Esophagus squamous epithelium (tissue), 5 donors: ENCODE data around the gene DGKD. TPM values are rescaled to one million over a fixed set of nuclear protein-coding genes. Genes with fewer than 3 reads are reported as not detected.
A peak's percentile ranks its signal among the peaks of the same experiment; 100 is the strongest.

Experiments used
- DNase-seq: peaks from one replicate; lab custom pipeline; 2025; lab: John Stamatoyannopoulos, UW
- H3K27ac ChIP-seq, 4 donors: fragments of 200-600 bp; sonication (generic); one replicate each; pipeline ENCODE4 v1.5.1; 2016 to 2019; ENCODE audit warnings: mild to moderate bottlenecking in 1 of 4
- H3K27me3 ChIP-seq, 4 donors: fragments of 200-600 bp; sonication (generic); 1 replicate in 3 of 4; 2 replicates in 1 of 4; pipeline versions ENCODE4 v1.5.1 to v1.6.0; 2017 to 2021; ENCODE audit warnings: antibody characterized with exemption in 1 of 4
- H3K36me3 ChIP-seq, 3 donors: fragments of 200-600 bp; sonication (generic); one replicate each; pipeline ENCODE4 v1.5.1; 2016 to 2019
- H3K4me1 ChIP-seq, 3 donors: fragments of 200-600 bp; sonication (generic); one replicate each; pipeline ENCODE4 v1.5.1; 2017 to 2019
- H3K4me3 ChIP-seq, 4 donors: fragments of 200-600 bp; sonication (generic); 1 replicate in 3 of 4; 2 replicates in 1 of 4; pipeline ENCODE4 v1.5.1; 2016 to 2019; ENCODE audit warnings: mild to moderate bottlenecking in 2 of 4, moderate library complexity in 1 of 4
- H3K9me3 ChIP-seq, 3 donors: fragments of 200-600 bp; sonication (generic); one replicate each; pipeline ENCODE4 v1.5.1; 2016 to 2019
- POLR2A ChIP-seq, 4 donors: fragments of 450-650 bp; IDR thresholded peaks; one replicate each; pipeline ENCODE4 v1.6.1; 2017; ENCODE audit warnings: antibody characterized with exemption in 4 of 4, mild to moderate bottlenecking in 4 of 4, moderate library complexity in 3 of 4
- WGBS, 2 donors: methylation state at CpG; one replicate each; pipeline ENCODE4 v1.1.5; 2018; 5-methylcytosine and 5-hydroxymethylcytosine counted together
- intact Hi-C: fragments of 100-400 bp; cut with DNase I; formaldehyde crosslinking; loops from one replicate; pipeline ENCODE4 v1.15.0; 2022
- total RNA-seq, 4 donors: library from RNA; depleted of rRNA; stranded (reverse); fragments of >200 nt; gene quantifications; one replicate each; pipeline ENCODE4 v1.1.0, GENCODE V29; 2016
- TF ChIP-seq, protein P1 (sequence below), 6 experiments: fragments of 450-650 bp in 4 of 6; fragments of 200-600 bp in 2 of 6; sonication (generic) in 2 of 6; IDR thresholded peaks; one replicate each; pipeline ENCODE4 v1.5.1; 2016 to 2019; ENCODE audit warnings: antibody characterized with exemption in 6 of 6, mild to moderate bottlenecking in 4 of 6, moderate library complexity in 4 of 6
- donor health status: DM: yes; HTN: yes; CAD: no.

The DGKD gene
- total RNA-seq, 4 donors from 2014 or later, result 2.3 to 10.9 (median 4.2) TPM

GRCh38 chr2:233354500-233354924 is 218 bp downstream of the DGKD start:
- Histone ChIP-seq H3K9me3 (no peaks in the 10 kb centered on the region), H3K36me3 (no peaks in the 10 kb centered on the region), H3K27ac (peak overlapping the region in 3 of 4 donors; percentile 30 to 58 (median 54)), H3K4me1 (peaks cover 25 to 64% (median 33%) of the 10 kb centered on the region in 3 donors), H3K4me3 (peak overlapping the region; percentile 45 to 79 (median 62)), H3K27me3 (peaks cover 0 to 40% (median 0%) of the 10 kb centered on the region in 4 donors)
- WGBS, 2 donors, result no CpG with 5 or more reads among the region's 77 CpGs
- peak in 1 of 4 donors; percentile 29 for TF ChIP-seq POLR2A (IDR thresholded peaks at IDR 0.05)
- TF ChIP-seq, protein P1, sequence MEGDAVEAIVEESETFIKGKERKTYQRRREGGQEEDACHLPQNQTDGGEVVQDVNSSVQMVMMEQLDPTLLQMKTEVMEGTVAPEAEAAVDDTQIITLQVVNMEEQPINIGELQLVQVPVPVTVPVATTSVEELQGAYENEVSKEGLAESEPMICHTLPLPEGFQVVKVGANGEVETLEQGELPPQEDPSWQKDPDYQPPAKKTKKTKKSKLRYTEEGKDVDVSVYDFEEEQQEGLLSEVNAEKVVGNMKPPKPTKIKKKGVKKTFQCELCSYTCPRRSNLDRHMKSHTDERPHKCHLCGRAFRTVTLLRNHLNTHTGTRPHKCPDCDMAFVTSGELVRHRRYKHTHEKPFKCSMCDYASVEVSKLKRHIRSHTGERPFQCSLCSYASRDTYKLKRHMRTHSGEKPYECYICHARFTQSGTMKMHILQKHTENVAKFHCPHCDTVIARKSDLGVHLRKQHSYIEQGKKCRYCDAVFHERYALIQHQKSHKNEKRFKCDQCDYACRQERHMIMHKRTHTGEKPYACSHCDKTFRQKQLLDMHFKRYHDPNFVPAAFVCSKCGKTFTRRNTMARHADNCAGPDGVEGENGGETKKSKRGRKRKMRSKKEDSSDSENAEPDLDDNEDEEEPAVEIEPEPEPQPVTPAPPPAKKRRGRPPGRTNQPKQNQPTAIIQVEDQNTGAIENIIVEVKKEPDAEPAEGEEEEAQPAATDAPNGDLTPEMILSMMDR (IDR thresholded peaks at IDR 0.05), result no peak
- intact Hi-C loops, result loop anchor here (10.0 kb wide), 1 partner anchor 90 kb away; no protein-coding TSS in a partner anchor
- DNase-seq, result no peak

DNA sequence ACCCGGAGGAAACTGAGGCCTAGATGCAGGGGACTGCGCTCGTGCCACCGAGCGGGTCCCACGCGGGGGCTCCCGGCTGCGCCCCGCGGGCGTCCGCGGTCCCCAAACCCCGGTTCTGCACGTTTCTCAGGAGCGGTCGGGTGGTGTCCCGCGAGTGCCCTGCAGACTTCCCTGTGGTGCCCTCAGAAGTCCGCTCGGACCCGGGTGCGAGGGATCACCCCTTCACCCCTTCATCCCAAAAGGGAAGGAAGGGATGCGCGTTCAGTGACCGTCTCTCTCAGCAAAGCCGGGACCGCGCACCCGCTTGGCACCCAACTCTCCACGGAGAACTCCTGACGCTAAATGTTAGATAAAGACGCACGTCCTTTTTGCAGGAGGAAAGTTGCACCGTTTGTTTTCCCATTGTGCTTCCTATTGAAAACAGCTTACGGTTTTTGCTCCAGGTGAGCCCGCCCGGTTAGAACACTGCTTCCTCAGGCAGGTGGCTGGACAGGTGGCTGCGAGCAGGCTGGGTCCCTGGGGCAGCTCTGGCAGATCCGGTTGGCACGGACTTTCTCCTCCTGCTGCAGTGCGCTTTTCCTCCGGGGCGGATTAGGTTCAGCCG is 779 bp downstream of the DGKD start:
- H3K9me3 ChIP-seq, result no peaks in the 10 kb centered on the region
- 4 to 13% methylated on average over 7 to 28 of the region's 46 CpGs for WGBS, 2 donors
- H3K4me1 ChIP-seq, result peaks cover 25 to 59% (median 32%) of the 10 kb centered on the region in 3 donors
- peaks cover 0 to 35% (median 0%) of the 10 kb centered on the region in 4 donors for H3K27me3 ChIP-seq
- H3K36me3 ChIP-seq, result no peaks in the 10 kb centered on the region
- peak overlapping the region in 1 of 4 donors; percentile 35 for H3K27ac ChIP-seq
- peak overlapping the region; percentile 45 to 79 (median 62) for H3K4me3 ChIP-seq
- no peak for DNase-seq
- intact Hi-C loops, result loop anchor here (10.0 kb wide), 1 partner anchor 90 kb away; no protein-coding TSS in a partner anchor
- no peak for TF ChIP-seq POLR2A (IDR thresholded peaks at IDR 0.05)
- TF ChIP-seq, protein P1 (IDR thresholded peaks at IDR 0.05), result no peak

DNA sequence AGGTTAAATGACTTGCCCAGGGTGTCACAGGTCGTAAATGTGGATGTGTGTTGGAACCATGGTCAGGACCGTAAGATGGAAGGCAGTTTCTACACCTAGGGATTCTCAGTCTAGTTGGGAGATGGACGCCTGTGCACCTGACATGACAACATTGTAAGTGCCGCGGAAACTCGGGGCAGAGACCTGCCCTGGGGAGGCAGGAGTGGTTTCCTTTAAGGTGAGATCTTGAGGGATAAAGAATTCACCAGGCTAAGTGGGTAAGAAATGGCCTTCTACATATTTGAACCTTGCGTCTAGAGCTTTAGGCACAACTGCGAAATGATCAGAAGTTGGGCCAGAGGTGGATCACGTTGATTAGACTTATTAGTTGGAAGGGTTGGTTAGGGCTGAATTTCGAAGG is 1.6 kb downstream of the DGKD start:
- Histone ChIP-seq H3K4me3 (no peak overlapping the region), H3K27ac (no peak overlapping the region), H3K9me3 (no peaks in the 10 kb centered on the region), H3K36me3 (no peaks in the 10 kb centered on the region), H3K4me1 (peaks cover 19 to 50% (median 23%) of the 10 kb centered on the region in 3 donors), H3K27me3 (peaks cover 0 to 27% (median 0%) of the 10 kb centered on the region in 4 donors)
- intact Hi-C loops, result loop anchor here (10.0 kb wide), 1 partner anchor 89 kb away; no protein-coding TSS in a partner anchor
- 90 to 93% methylated on average over 10 of the region's 10 CpGs for WGBS, 2 donors
- TF ChIP-seq POLR2A (IDR thresholded peaks at IDR 0.05), result no peak
- TF ChIP-seq, protein P1 (IDR thresholded peaks at IDR 0.05), result no peak
- no peak for DNase-seq

DNA sequence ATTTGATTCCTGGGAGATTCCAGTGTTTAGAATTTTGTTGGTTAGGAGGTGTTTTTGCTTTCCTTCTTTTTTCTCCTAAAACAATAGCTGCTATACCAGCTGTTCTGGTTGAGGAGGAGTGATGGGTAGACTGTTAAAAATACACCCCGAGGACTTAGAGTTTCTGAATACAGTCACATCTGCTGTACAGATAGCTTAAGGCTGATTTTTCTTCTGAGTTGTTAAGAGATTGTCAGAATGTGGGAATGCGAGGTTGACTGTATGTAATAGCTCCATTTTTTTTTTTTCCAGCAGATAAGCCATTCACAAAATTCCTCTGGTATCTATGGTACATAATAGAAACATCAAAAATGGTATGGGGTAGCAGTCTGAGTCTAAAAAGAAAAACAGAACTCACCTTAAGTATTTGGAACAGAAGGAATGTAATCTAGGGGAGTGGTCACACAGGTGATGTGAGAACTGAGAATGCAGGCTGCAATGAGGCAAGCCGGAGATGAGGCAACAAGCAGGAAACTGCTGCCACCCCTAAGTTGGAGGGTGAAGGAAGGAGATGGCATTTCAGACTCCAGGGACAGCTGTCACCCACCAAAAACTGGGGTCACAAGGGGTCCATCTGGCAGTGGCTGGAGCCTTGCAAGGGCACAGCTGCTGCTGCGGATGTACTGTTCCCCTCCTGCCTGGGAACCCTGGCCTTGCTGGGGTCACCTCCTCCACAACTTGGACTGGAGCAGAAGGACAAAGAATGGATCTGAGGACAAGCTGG is 2.4 kb downstream of the DGKD start:
- H3K9me3 ChIP-seq, result no peaks in the 10 kb centered on the region
- TF ChIP-seq, protein P1 (IDR thresholded peaks at IDR 0.05), result no peak
- intact Hi-C loops, result loop anchor here (10.0 kb wide), 1 partner anchor 88 kb away; no protein-coding TSS in a partner anchor
- DNase-seq, result no peak
- 52 to 70% methylated on average over 3 to 4 of the region's 4 CpGs for WGBS, 2 donors
- H3K27me3 ChIP-seq, result peaks cover 0 to 19% (median 0%) of the 10 kb centered on the region in 4 donors
- H3K27ac ChIP-seq, result no peak overlapping the region
- no peak overlapping the region for H3K4me3 ChIP-seq
- peaks cover 12 to 42% (median 19%) of the 10 kb centered on the region in 3 donors for H3K4me1 ChIP-seq
- H3K36me3 ChIP-seq, result no peaks in the 10 kb centered on the region
